ENCODE results near the gene DAG1. TPM values are rescaled to one million over a fixed set of nuclear protein-coding genes. Genes with fewer than 3 reads are reported as not detected.

DAG1 gene
- total RNA-seq (2022; extraction: Qiagen RNA extraction; ENCODE audit: low read depth), result 41.0 to 58.3 TPM (median 53.5 TPM) in 5 replicates

DNA sequence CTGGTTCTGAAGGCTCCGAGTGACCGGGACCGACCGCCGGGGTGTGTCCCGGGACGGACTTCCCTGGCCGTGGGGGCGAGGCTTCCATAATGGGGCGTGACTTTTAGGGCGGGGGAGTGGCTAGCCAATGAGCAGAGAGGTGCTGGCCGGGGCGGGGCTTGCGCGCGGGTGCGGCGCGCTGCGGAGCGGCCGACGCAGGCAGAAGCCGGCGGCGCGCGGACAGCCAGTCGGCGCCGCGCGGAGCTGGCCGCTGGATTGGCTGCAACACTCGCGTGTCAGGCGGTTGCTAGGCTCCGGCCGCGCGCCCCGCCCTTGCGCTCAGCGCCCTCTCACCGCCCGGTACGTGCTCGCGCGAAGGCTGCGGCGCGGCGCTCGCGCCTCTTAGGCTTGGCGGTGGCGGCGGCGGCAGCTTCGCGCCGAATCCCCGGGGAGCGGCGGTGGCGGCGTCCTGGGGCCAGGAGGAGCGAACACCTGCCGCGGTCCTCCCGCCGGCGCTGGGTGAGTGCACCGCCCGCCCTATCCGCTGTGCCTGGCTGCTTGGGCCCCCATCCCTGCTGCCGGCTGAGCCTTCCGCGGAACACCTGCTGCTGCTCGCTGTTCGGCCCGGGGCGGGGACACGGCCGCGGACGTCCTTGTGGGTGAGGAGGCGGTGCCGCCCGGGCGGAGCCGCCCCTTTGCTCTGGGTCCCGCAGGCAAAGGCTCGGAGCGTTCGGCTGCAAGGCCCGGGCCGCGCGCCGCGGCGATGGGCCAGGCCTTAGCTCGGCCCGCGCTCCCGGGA is at the start of gene DAG1:
Gene DAG1, plus strand, starts transcription at position 332 of the 778 bp plus-strand sequence. CDS start 40,268 bp downstream, outside the sequence.

GRCh38 chr3:49422379-49423248 is 47.5 kb upstream of the DAG1 start, which contains the start of gene AMT:
Gene AMT, minus strand, starts transcription at chr3:49422473. Its CDS starts 23 bp downstream, at chr3:49422450.

GRCh38 chr3:49553692-49554632 is 83.9 kb downstream of the DAG1 start, which contains the start of gene BSN:
Gene BSN, plus strand, starts transcription at chr3:49554477. Its CDS starts 126 bp downstream, at chr3:49554603.

Other genes with a start within 250 kb of the DAG1 start
- 1.4 to 2.4 TPM (median 2.1 TPM) in 5 replicates for gene C3orf62, start 193.0 kb upstream of the DAG1 start, total RNA-seq (2022; extraction: Qiagen RNA extraction; ENCODE audit: low read depth)
- gene USP4, start 130.2 kb upstream of the DAG1 start, total RNA-seq (2022; extraction: Qiagen RNA extraction; ENCODE audit: low read depth), result 10.6 to 14.4 TPM (median 13.4 TPM) in 5 replicates
- gene GPX1, start 111.9 kb upstream of the DAG1 start, total RNA-seq (2022; extraction: Qiagen RNA extraction; ENCODE audit: low read depth), result 247 to 313 TPM (median 296 TPM) in 5 replicates
- 452 to 535 TPM (median 469 TPM) in 5 replicates for gene RHOA, start 58.3 kb upstream of the DAG1 start, total RNA-seq (2022; extraction: Qiagen RNA extraction; ENCODE audit: low read depth)
- gene TCTA, start 57.8 kb upstream of the DAG1 start, total RNA-seq (2022; extraction: Qiagen RNA extraction; ENCODE audit: low read depth), result 20.2 to 25.5 TPM (median 23.4 TPM) in 5 replicates
- 0.13 to 0.44 TPM (median 0.30 TPM) in 5 replicates for gene AMT, start 47.8 kb upstream of the DAG1 start, total RNA-seq (2022; extraction: Qiagen RNA extraction; ENCODE audit: low read depth)
- gene NICN1, start 40.9 kb upstream of the DAG1 start, total RNA-seq (2022; extraction: Qiagen RNA extraction; ENCODE audit: low read depth), result 5.0 to 6.9 TPM (median 6.1 TPM) in 5 replicates
- gene BSN, start 84.2 kb downstream of the DAG1 start, total RNA-seq (2022; extraction: Qiagen RNA extraction; ENCODE audit: low read depth), result 0.08 to 0.20 TPM (median 0.15 TPM) in 5 replicates
- 60.2 to 71.1 TPM (median 63.4 TPM) in 5 replicates for gene APEH, start 204.1 kb downstream of the DAG1 start, total RNA-seq (2022; extraction: Qiagen RNA extraction; ENCODE audit: low read depth)
- 0.99 to 2.2 TPM (median 1.4 TPM) in 5 replicates for gene MST1, start 219.2 kb downstream of the DAG1 start, total RNA-seq (2022; extraction: Qiagen RNA extraction; ENCODE audit: low read depth)
- gene RNF123, start 219.3 kb downstream of the DAG1 start, total RNA-seq (2022; extraction: Qiagen RNA extraction; ENCODE audit: low read depth), result 9.6 to 18.6 TPM (median 15.9 TPM) in 5 replicates
- gene AMIGO3, start 249.4 kb downstream of the DAG1 start, total RNA-seq (2022; extraction: Qiagen RNA extraction; ENCODE audit: low read depth), result 0.35 to 0.85 TPM (median 0.59 TPM) in 5 replicates